ENCODE data around the gene CMAS. TPM values are rescaled to one million over a fixed set of nuclear protein-coding genes. Genes with fewer than 3 reads are reported as not detected.

Gene CMAS
- total and polyA plus RNA-seq, 2 of the 8 experiments (the other 6 are each of a cell fraction or from before 2014, with no cell fraction given), result 13.2 to 59.8 TPM

- H4K8ac ChIP-seq (ENCODE audit: extremely low read depth, insufficient read depth, low read length), result no peak overlapping the region
- H3K23ac ChIP-seq (ENCODE audit: insufficient read length), result no peak overlapping the region
- H3K14ac ChIP-seq (ENCODE audit: insufficient read length), result no peak overlapping the region
- FAIRE-seq (no peak), DNase-seq (ENCODE audit: low read depth in 1 of 2, low spot score in 2 of 2) (no peak)
- no peak overlapping the region for H3K4me3 ChIP-seq (ENCODE audit: extremely low read depth in 1 of 4, insufficient read depth in 2 of 4, low read depth in 3 of 4, low read length in 4 of 4)
- H3K27me3 ChIP-seq (replicated peaks in 1 of 4; ENCODE audit: control insufficient read depth in 3 of 4, extremely low read depth in 1 of 4, insufficient read depth in 3 of 4, low read length in 3 of 4), result no peaks in the 10 kb centered on the region
- H2BK5ac ChIP-seq (ENCODE audit: low read depth, low read length), result no peak overlapping the region
- no peaks in the 10 kb centered on the region for H3K9me3 ChIP-seq (ENCODE audit: insufficient read depth in 2 of 2, low read depth in 1 of 2, low read length in 1 of 2)
- no peaks in the 10 kb centered on the region for H3K23me2 ChIP-seq (ENCODE audit: low read depth, low read length)
- POLR2A ChIA-PET (ENCODE audit: partially characterized antibody), result interaction anchor here (1.0 kb wide), 1 partner anchor 14 kb away, joined by 3 read pairs; no protein-coding TSS in a partner anchor
- TF ChIP-seq HDAC2 (IDR thresholded peaks at IDR 0.05; ENCODE audit: borderline replicate concordance in 1 of 2, low read depth in 2 of 2, low read length in 2 of 2), result no peak
- no peak overlapping the region for H3K18ac ChIP-seq (ENCODE audit: extremely low read depth, low read length)
- H4K20me1 ChIP-seq (replicated peaks in 1 of 2; ENCODE audit: control insufficient read depth in 1 of 2, insufficient read depth in 2 of 2, low read length in 2 of 2), result no peaks in the 10 kb centered on the region
- 95% methylated on average over 4 of the region's 4 CpGs; no CpG with 5 or more reads in 1 of the 2 experiments for WGBS, 2 experiments (ENCODE audit: extremely low coverage in 1 of 2, insufficient coverage in 1 of 2, insufficient read length in 1 of 2, insufficient replicate concordance in 2 of 2, low coverage in 1 of 2, low lambda C conversion rate in 2 of 2, missing lambda C conversion rate in 1 of 2)
- H3K4me2 ChIP-seq (ENCODE audit: insufficient read depth in 1 of 2, low read depth in 2 of 2, low read length in 2 of 2), result no peak overlapping the region
- no peaks in the 10 kb centered on the region for H3K79me1 ChIP-seq (ENCODE audit: low read depth, low read length)
- no peak overlapping the region for H2AFZ ChIP-seq (ENCODE audit: low read length)
- no peak overlapping the region for H2BK15ac ChIP-seq (ENCODE audit: low read length)
- H3K79me2 ChIP-seq (ENCODE audit: control insufficient read depth in 1 of 2, insufficient read depth in 2 of 2, low read length in 2 of 2), result no peaks in the 10 kb centered on the region
- no peak overlapping the region for H2BK120ac ChIP-seq (replicated peaks; ENCODE audit: low read depth, low read length)
- no peak overlapping the region for H3K4ac ChIP-seq (replicated peaks; ENCODE audit: insufficient read length, low read depth, low read length)
- no peak overlapping the region for H3K9ac ChIP-seq (replicated peaks in 1 of 4; ENCODE audit: extremely low read depth in 1 of 4, low read depth in 3 of 4, low read length in 3 of 4)
- no peak overlapping the region for H3K56ac ChIP-seq (replicated peaks; ENCODE audit: insufficient read length, low read depth, low read length)
- no peak overlapping the region for H4K5ac ChIP-seq (ENCODE audit: insufficient read length, low read depth, low read length)
- H3K27ac ChIP-seq (ENCODE audit: low read depth, low read length), result no peak overlapping the region
- no peak overlapping the region for H2BK20ac ChIP-seq (ENCODE audit: low read length)
- CTCF ChIA-PET (ENCODE audit: partially characterized antibody), result no interaction called here
- no peaks in the 10 kb centered on the region for H3K4me1 ChIP-seq (replicated peaks in 1 of 4; ENCODE audit: control insufficient read depth in 3 of 4, insufficient read depth in 4 of 4, low read length in 3 of 4)
- H2BK12ac ChIP-seq (ENCODE audit: low read depth, low read length), result no peak overlapping the region
- H4K91ac ChIP-seq (replicated peaks; ENCODE audit: insufficient read length, low read length), result no peak overlapping the region
- no peak overlapping the region for H2AK5ac ChIP-seq (ENCODE audit: low read depth, low read length)
- H3K36me3 ChIP-seq (ENCODE audit: control insufficient read depth in 2 of 4, insufficient read depth in 4 of 4, low read length in 3 of 4), result peaks cover 0 to 46% (median 13%) of the 10 kb centered on the region in 4 experiments; a peak in 4 of 8 replicates
Observed at GRCh38 chr12:22064968-22065367, 18.9 kb downstream of the CMAS start.
